ENCODE results near the gene TSHZ3. TPM values are rescaled to one million over a fixed set of nuclear protein-coding genes. Genes with fewer than 3 reads are reported as not detected.

Gene TSHZ3
- total RNA-seq, 1 experiment from 2014 or later, result 0.05 TPM

- intact Hi-C loops (cut with micrococcal nuclease), result no loop called here
- Histone ChIP-seq H3K4me2 (ENCODE audit: low read length) (no peak overlapping the region), H3K9me3 (ENCODE audit: control insufficient read depth in 1 of 2, insufficient read depth in 1 of 2, low read depth in 1 of 2, low read length in 2 of 2) (peaks cover 12 to 26% of the 10 kb centered on the region in 2 experiments; a peak in 3 of 4 replicates), H3K4me3 (replicated peaks in 1 of 2; ENCODE audit: low read depth in 1 of 2, low read length in 2 of 2) (no peak overlapping the region), H3K9me2 (ENCODE audit: insufficient read depth) (no peaks in the 10 kb centered on the region), H3K4me1 (ENCODE audit: control insufficient read depth in 1 of 2, insufficient read depth in 2 of 2, low read length in 2 of 2) (no peaks in the 10 kb centered on the region), H3K9ac (ENCODE audit: low read length) (no peak overlapping the region), H3K27ac (ENCODE audit: low read depth, low read length) (no peak overlapping the region), H3K79me2 (ENCODE audit: insufficient read depth, low read length) (no peaks in the 10 kb centered on the region), H3K36me3 (ENCODE audit: control insufficient read depth in 1 of 2, insufficient read depth in 2 of 2, low read length in 2 of 2) (no peaks in the 10 kb centered on the region), H4K20me1 (ENCODE audit: insufficient read depth) (no peaks in the 10 kb centered on the region), H3K27me3 (ENCODE audit: insufficient read depth, low read length) (no peaks in the 10 kb centered on the region), H2AFZ (ENCODE audit: low read depth, low read length, poor library complexity, severe bottlenecking) (no peak overlapping the region)
- POLR2A ChIA-PET, result no interaction called here
- DNase-seq (ENCODE audit: low read depth, low spot score) (no peak), ATAC-seq (no peak)
- no TSS peak for BruUV-seq (replicated peaks)
- RAD21 ChIA-PET (ENCODE audit: low non-redundant PET in 1 of 2, low total read pairs in 2 of 2, uncharacterized antibody in 2 of 2, unreplicated experiment in 2 of 2), result no interaction called here
- TF ChIP-seq ATF3 (IDR thresholded peaks at IDR 0.05), result no peak
- TF ChIP-seq EZH2phosphoT487 (IDR thresholded peaks at IDR 0.05; ENCODE audit: borderline replicate concordance), result no peak
- no peak for TF ChIP-seq SP1 (IDR thresholded peaks at IDR 0.05; ENCODE audit: low read depth)
- no peak for TF ChIP-seq SIN3A (IDR thresholded peaks at IDR 0.05; ENCODE audit: low read depth)
- no peak for TF ChIP-seq ELF1 (IDR thresholded peaks at IDR 0.05; ENCODE audit: borderline replicate concordance, low read depth)
- TF ChIP-seq SRF (IDR thresholded peaks at IDR 0.05; ENCODE audit: low read depth), result no peak
- no peak for TF ChIP-seq EZH2 (IDR thresholded peaks at IDR 0.05)
- no peak for TF ChIP-seq ZFX (IDR thresholded peaks at IDR 0.05)
- no peak for TF ChIP-seq JUND (IDR thresholded peaks at IDR 0.05)
- no peak for TF ChIP-seq CEBPB (IDR thresholded peaks at IDR 0.05; ENCODE audit: low read depth)
- no peak for TF ChIP-seq ZBTB33 (IDR thresholded peaks at IDR 0.05; ENCODE audit: extremely low read depth, insufficient replicate concordance, low read length)
- TF ChIP-seq REST (IDR thresholded peaks at IDR 0.05; ENCODE audit: low read depth), result no peak
- TF ChIP-seq CBX3 (IDR thresholded peaks at IDR 0.05; ENCODE audit: low read depth), result no peak
- no peak for TF ChIP-seq RAD21 (IDR thresholded peaks at IDR 0.05; ENCODE audit: low read depth)
- no peak for TF ChIP-seq MAX (IDR thresholded peaks at IDR 0.05)
- TF ChIP-seq YY1 (IDR thresholded peaks at IDR 0.05; ENCODE audit: extremely low read depth, insufficient replicate concordance, low read depth, low read length), result no peak
- TF ChIP-seq ZNF274 (IDR thresholded peaks at IDR 0.05; ENCODE audit: low read depth, low read length), result no peak
- TF ChIP-seq TCF7L2 (IDR thresholded peaks at IDR 0.05; ENCODE audit: borderline replicate concordance, extremely low read depth, insufficient read depth, insufficient read length), result no peak
- no peak for TF ChIP-seq CTCF (IDR thresholded peaks at IDR 0.05 in 2 of 3, conservative IDR thresholded peaks at IDR 0.05 in 1 of 3; ENCODE audit: borderline replicate concordance in 1 of 3, insufficient read depth in 1 of 3, low read depth in 2 of 3, low read length in 2 of 3)
- CTCF ChIA-PET, result no interaction called here
These were observed 49.6 kb downstream of the TSHZ3 start for GRCh38 chr19:31299665-31300064.

Measured in HCT116 (cell line).